GM12801 (cell line): Measurements from ENCODE around the gene FRMD1.

Experiments
- CTCF ChIP-seq: IDR thresholded peaks from one replicate; pipeline ENCODE4 v1.5.1; 2011; ENCODE audit warnings: control low read depth; ENCODE audit not compliant: insufficient read length; ENCODE audit errors: extremely low read depth

FRMD1 gene

GRCh38 chr6:168049706-168050224 is 29.2 kb downstream of the FRMD1 start:
- TF ChIP-seq CTCF, result no peak

GRCh38 chr6:168049277-168049676 is 29.7 kb downstream of the FRMD1 start:
- no peak for TF ChIP-seq CTCF

- no peak for TF ChIP-seq CTCF
These were observed 30.3 kb downstream of the FRMD1 start for GRCh38 chr6:168048724-168049025.

GRCh38 chr6:168047841-168048723 is 30.9 kb downstream of the FRMD1 start:
- TF ChIP-seq CTCF, result no peak

GRCh38 chr6:168046696-168047095 is 32.3 kb downstream of the FRMD1 start:
- TF ChIP-seq CTCF, result no peak

GRCh38 chr6:168045706-168046620 is 33.0 kb downstream of the FRMD1 start:
- TF ChIP-seq CTCF, result no peak

GRCh38 chr6:168045141-168045691 is 33.8 kb downstream of the FRMD1 start:
- TF ChIP-seq CTCF, result no peak
